Endothelial cell of umbilical vein (primary cell): ENCODE data around the gene IFNG-AS1. TPM values are rescaled to one million over a fixed set of nuclear protein-coding genes. Genes with fewer than 3 reads are reported as not detected.

Source experiments
- BruUV-seq: library from RNA; stranded (reverse); fragments of 400-500 nt; replicated peaks from 2 replicates; lab custom pipeline; 2021; lab: Mats Ljungman, UMichigan
- CTCF ChIA-PET: fragments of 300-600, 350-600 bp; sonication (Branson Sonifier 250); formaldehyde crosslinking; loops from one replicate; lab custom pipeline; 2021; ENCODE audit warnings: antibody characterized with exemption, inconsistent platforms; lab: Charles Lee
- POLR2A ChIA-PET: fragments of 300-600, 350-600 bp; sonication (Branson Sonifier 250); formaldehyde crosslinking; loops from one replicate; lab custom pipeline; 2021; ENCODE audit warnings: antibody characterized with exemption, inconsistent platforms; lab: Charles Lee
- DNase-seq: peaks from one replicate; pipeline ENCODE4 v3.0.0-alpha.2; 2011; ENCODE audit warnings: low read depth, low spot score
- FAIRE-seq: peaks from 2 replicates; lab custom pipeline; 2011; peaks lifted over from hg19 to GRCh38; lab: Jason Lieb, UNC
- H2AFZ ChIP-seq: 2 replicates; pipeline ENCODE4 v1.6.0; 2012; ENCODE audit warnings: low read depth, low read length, control low read depth, inconsistent platforms
- H3K27ac ChIP-seq: 2 replicates; pipeline ENCODE4 v1.5.1; 2011; ENCODE audit warnings: low read depth, mild to moderate bottlenecking, control low read depth, low read length, moderate library complexity; ENCODE audit not compliant: insufficient read depth
- H3K27me3 ChIP-seq, 2 experiments: 2 replicates each; pipeline versions ENCODE4 v1.6.0 to v1.6.1; 2011; ENCODE audit warnings: low read length in 2 of 2, mixed read lengths in 1 of 2; ENCODE audit not compliant: control insufficient read depth in 2 of 2, insufficient read depth in 2 of 2
- H3K36me3 ChIP-seq, 2 experiments: 2 replicates in 1 of 2; 3 replicates in 1 of 2; pipeline ENCODE4 v1.5.1; 2011; ENCODE audit warnings: low read length in 2 of 2, mild to moderate bottlenecking in 1 of 2, moderate library complexity in 1 of 2; ENCODE audit not compliant: control insufficient read depth in 2 of 2, insufficient read depth in 2 of 2; ENCODE audit errors: extremely low read depth in 1 of 2
- H3K4me1 ChIP-seq: 3 replicates; pipeline ENCODE4 v1.5.1; 2011; ENCODE audit warnings: mild to moderate bottlenecking, low read length; ENCODE audit not compliant: control insufficient read depth, insufficient read depth; ENCODE audit errors: extremely low read depth
- H3K4me2 ChIP-seq: 2 replicates; pipeline ENCODE4 v1.6.1; 2011; ENCODE audit warnings: low read length, control low read depth, mixed read lengths; ENCODE audit not compliant: insufficient read depth
- H3K4me3 ChIP-seq, 3 experiments: fragments of 200-600 bp in 1 of 3; sonication (generic), shearing (Covaris generic) in 1 of 3; replicated peaks in 1 of 3; 2 replicates each; pipeline ENCODE4 v1.5.1; 2011 to 2016; ENCODE audit warnings: control low read depth in 3 of 3, low read length in 3 of 3, mild to moderate bottlenecking in 2 of 3, inconsistent platforms in 1 of 3, low read depth in 1 of 3, moderate library complexity in 1 of 3; ENCODE audit not compliant: insufficient read depth in 1 of 3
- H3K79me2 ChIP-seq: 2 replicates; pipeline ENCODE4 v1.6.0; 2012; ENCODE audit warnings: low read length, inconsistent platforms; ENCODE audit not compliant: control insufficient read depth, insufficient read depth
- H3K9ac ChIP-seq: replicated peaks from 2 replicates; pipeline ENCODE3; 2011; ENCODE audit warnings: low read length, control low read depth; ENCODE audit not compliant: insufficient read depth; ENCODE audit errors: extremely low read depth
- H3K9me1 ChIP-seq: replicated peaks from 3 replicates; pipeline ENCODE4 v1.6.0; 2011; ENCODE audit warnings: mild to moderate bottlenecking, low read length; ENCODE audit not compliant: control insufficient read depth, insufficient read depth; ENCODE audit errors: extremely low read depth
- H3K9me3 ChIP-seq: replicated peaks from 2 replicates; pipeline ENCODE4 v1.5.1; 2012; ENCODE audit warnings: low read length, inconsistent platforms; ENCODE audit not compliant: control insufficient read depth, insufficient read depth
- H4K20me1 ChIP-seq: replicated peaks from 2 replicates; pipeline ENCODE3; 2011; ENCODE audit warnings: mild to moderate bottlenecking, low read length; ENCODE audit not compliant: control insufficient read depth, insufficient read depth; ENCODE audit errors: extremely low read depth
- CTCF ChIP-seq, 2 donors: IDR thresholded peaks; 1 replicate in 1 of 2; 2 replicates in 1 of 2; pipeline ENCODE4 v1.5.1; 2011; ENCODE audit warnings: low read length in 2 of 2, mild to moderate bottlenecking in 2 of 2, moderate library complexity in 2 of 2, control low read depth in 1 of 2, inconsistent platforms in 1 of 2, low read depth in 1 of 2; ENCODE audit not compliant: insufficient read depth in 1 of 2; ENCODE audit errors: extremely low read depth in 1 of 2
- EZH2 ChIP-seq: IDR thresholded peaks from 2 replicates; pipeline ENCODE4 v1.6.1; 2012; ENCODE audit warnings: borderline replicate concordance, low read depth, mild to moderate bottlenecking, moderate library complexity, low read length, inconsistent platforms; ENCODE audit not compliant: severe bottlenecking
- FOS ChIP-seq: IDR thresholded peaks from 2 replicates; pipeline ENCODE4 v1.6.1; 2011; ENCODE audit warnings: mild to moderate bottlenecking, low read length, moderate library complexity, borderline replicate concordance; ENCODE audit not compliant: insufficient read depth
- GATA2 ChIP-seq: IDR thresholded peaks from 2 replicates; pipeline ENCODE4 v1.7.0; 2011; ENCODE audit warnings: low read depth, mild to moderate bottlenecking, moderate library complexity, mixed read lengths, low read length; ENCODE audit not compliant: insufficient read length, insufficient read depth
- JUN ChIP-seq: IDR thresholded peaks from 2 replicates; pipeline ENCODE4 v1.6.1; 2011; ENCODE audit warnings: borderline replicate concordance, low read depth; ENCODE audit not compliant: insufficient read length, insufficient read depth
- MYC ChIP-seq: IDR thresholded peaks from one replicate; pipeline ENCODE4 v1.6.1; 2011; ENCODE audit warnings: mild to moderate bottlenecking, low read depth, low read length
- POLR2A ChIP-seq: IDR thresholded peaks from 2 replicates; pipeline ENCODE4 v1.6.1; 2012; ENCODE audit warnings: low read depth, mild to moderate bottlenecking, control low read depth, low read length
- POLR2AphosphoS5 ChIP-seq: IDR thresholded peaks from 2 replicates; pipeline ENCODE4 v1.6.1; 2012; ENCODE audit warnings: low read depth, mild to moderate bottlenecking, control low read depth, low read length, moderate library complexity; ENCODE audit not compliant: insufficient read depth
- dilution Hi-C: fragments of 300-500 bp; cut with MboI; formaldehyde crosslinking; loops from one replicate; pipeline ENCODE4 v1.15.0; 2019; ENCODE audit warnings: low sequenced_read_pairs; ENCODE audit not compliant: extremely low pct_ligation_motif_present
- intact Hi-C: fragments of 100-400 bp; cut with micrococcal nuclease; formaldehyde crosslinking; loops from one replicate; pipeline ENCODE4 v1.10.0; 2022
- polyA plus RNA-seq, 4 experiments: library from polyadenylated mRNA; depleted of rRNA in 3 of 4; stranded (reverse) in 3 of 4; unstranded in 1 of 4; fragments of >200 nt; gene quantifications; 2 replicates each; pipeline versions ENCODE4 v1.2.1 to v1.2.3, GENCODE V29; 2011 to 2012; ENCODE audit warnings: missing spikeins in 1 of 4
- total RNA-seq: library from RNA; stranded (reverse); gene quantifications from 2 replicates; pipeline ENCODE4 v1.2.3, GENCODE V29; 2021
- TF ChIP-seq, protein P1 (sequence below): IDR thresholded peaks from 2 replicates; pipeline ENCODE4 v1.6.1; 2011; ENCODE audit not compliant: insufficient read depth, insufficient read length

Gene IFNG-AS1
- total and polyA plus RNA-seq, 2 donors (not counting 3 experiments of a cell fraction or from before 2014, with no cell fraction given) = not detected

DNA sequence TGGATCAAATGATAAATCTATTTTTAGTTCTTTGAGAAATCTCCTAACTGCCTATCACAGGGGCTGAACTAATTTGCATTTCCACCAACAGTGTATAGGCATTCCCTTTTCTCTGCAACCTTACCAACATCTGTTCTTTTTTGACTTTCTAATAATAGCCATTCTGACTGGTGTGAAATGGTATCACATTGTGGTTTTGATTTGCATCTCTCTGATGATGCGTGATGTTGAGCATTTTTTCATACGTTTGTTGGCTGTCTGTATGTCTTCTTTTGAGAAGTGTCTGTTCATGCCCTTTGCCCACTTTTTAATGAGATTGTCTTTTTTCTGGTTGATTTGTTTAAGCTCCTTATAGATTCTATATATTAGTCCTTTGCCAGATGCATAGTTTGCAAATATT is 67.1 kb downstream of the IFNG-AS1 start:
- H3K27me3 ChIP-seq = no peaks in the 10 kb centered on the region
- no peak overlapping the region for H3K4me3 ChIP-seq
- no peaks in the 10 kb centered on the region for H3K4me1 ChIP-seq
- no peak overlapping the region for H2AFZ ChIP-seq
- H3K4me2 ChIP-seq = no peak overlapping the region
- H3K36me3 ChIP-seq = no peaks in the 10 kb centered on the region
- FAIRE-seq = no peak
- intact Hi-C loops = no loop called here
- no peak for DNase-seq
- TF ChIP-seq POLR2A = no peak
- TF ChIP-seq, protein P1, sequence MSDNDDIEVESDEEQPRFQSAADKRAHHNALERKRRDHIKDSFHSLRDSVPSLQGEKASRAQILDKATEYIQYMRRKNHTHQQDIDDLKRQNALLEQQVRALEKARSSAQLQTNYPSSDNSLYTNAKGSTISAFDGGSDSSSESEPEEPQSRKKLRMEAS = no peak
- no peak for TF ChIP-seq GATA2
- TF ChIP-seq POLR2AphosphoS5 = no peak
- no peak for TF ChIP-seq MYC
- TF ChIP-seq EZH2 = no peak
- dilution Hi-C loops = no loop called here
- H3K79me2 ChIP-seq = no peaks in the 10 kb centered on the region
- H3K9me3 ChIP-seq = no peaks in the 10 kb centered on the region
- CTCF ChIA-PET = interaction anchor here (0.7 to 1.1 kb wide), 2 partner anchors 16 to 24 kb away, joined by 3 to 4 read pairs; no protein-coding TSS in a partner anchor
- no peaks in the 10 kb centered on the region for H3K9me1 ChIP-seq
- H3K9ac ChIP-seq = no peak overlapping the region
- no TSS peak for BruUV-seq
- H4K20me1 ChIP-seq = no peaks in the 10 kb centered on the region
- H3K27ac ChIP-seq = no peak overlapping the region
- POLR2A ChIA-PET = no interaction called here

GRCh38 chr12:68063900-68064590 is 74.8 kb downstream of the IFNG-AS1 start:
- Histone ChIP-seq H3K9ac (no peak overlapping the region), H3K27ac (no peak overlapping the region), H4K20me1 (no peaks in the 10 kb centered on the region), H3K4me3 (no peak overlapping the region), H3K36me3 (no peaks in the 10 kb centered on the region), H3K4me1 (no peaks in the 10 kb centered on the region), H3K9me3 (no peaks in the 10 kb centered on the region), H3K27me3 (no peaks in the 10 kb centered on the region), H3K79me2 (no peaks in the 10 kb centered on the region), H3K9me1 (no peaks in the 10 kb centered on the region), H3K4me2 (no peak overlapping the region), H2AFZ (no peak overlapping the region)
- intact Hi-C loops = no loop called here
- DNase-seq (no peak), FAIRE-seq (no peak)
- POLR2A ChIA-PET = no interaction called here
- no peak for TF ChIP-seq CTCF (IDR thresholded peaks at IDR 0.05; ENCODE audit: extremely low read depth in 1 of 2, insufficient read depth in 1 of 2, low read depth in 1 of 2, low read length in 2 of 2)
- TF ChIP-seq FOS = no peak
- no peak for TF ChIP-seq EZH2
- no peak for TF ChIP-seq MYC
- no peak for TF ChIP-seq POLR2AphosphoS5
- TF ChIP-seq GATA2 = no peak
- TF ChIP-seq, protein P1 = no peak
- TF ChIP-seq POLR2A = no peak
- no peak for TF ChIP-seq JUN
- no TSS peak for BruUV-seq
- CTCF ChIA-PET = no interaction called here
- dilution Hi-C loops = no loop called here
